Caco-2 (cell line): ENCODE results near the gene BANK1. TPM values are rescaled to one million over a fixed set of nuclear protein-coding genes. Genes with fewer than 3 reads are reported as not detected.

Source experiments
- BruUV-seq: library from RNA; stranded (reverse); fragments of 400-500 nt; replicated peaks from 2 replicates; lab custom pipeline; 2021; lab: Mats Ljungman, UMichigan
- CTCF ChIA-PET: fragments of 300-600 bp; sonication (Branson Sonifier 250); formaldehyde crosslinking; loops from one replicate; lab custom pipeline; 2022; ENCODE audit warnings: antibody characterized with exemption; lab: Charles Lee
- POLR2A ChIA-PET: fragments of 300-600 bp; sonication (Branson Sonifier 250); formaldehyde crosslinking; loops from one replicate; lab custom pipeline; 2022; ENCODE audit warnings: antibody characterized with exemption; lab: Charles Lee
- DNase-seq, 2 experiments: peaks; one replicate each; pipeline versions ENCODE4 v3.0.0 to v3.0.0-alpha.2; 2020 to 2022
- H3K27me3 ChIP-seq: replicated peaks from 2 replicates; pipeline ENCODE4 v1.6.0; 2011; ENCODE audit warnings: low read length; ENCODE audit not compliant: control insufficient read depth, insufficient read depth
- H3K36me3 ChIP-seq: 2 replicates; pipeline ENCODE4 v1.5.1; 2011; ENCODE audit warnings: low read length; ENCODE audit not compliant: control insufficient read depth, insufficient read depth
- H3K4me1 ChIP-seq: fragments of 250-450 bp; sonication (Bioruptor Pico); 2 replicates; pipeline ENCODE4 v1.5.1; 2020; ENCODE audit warnings: mild to moderate bottlenecking
- H3K4me3 ChIP-seq: 2 replicates; pipeline ENCODE4 v1.5.1; 2011; ENCODE audit warnings: low read depth, mild to moderate bottlenecking, control low read depth, low read length
- H3K9me3 ChIP-seq: fragments of 250-450 bp; sonication (Bioruptor Pico); 2 replicates; pipeline ENCODE4 v1.5.1; 2020; ENCODE audit warnings: mild to moderate bottlenecking, moderate library complexity
- H3K27ac Mint-ChIP-seq: one replicate; pipeline ENCODE4 v1.8.0; 2022; ENCODE audit warnings: mixed read lengths; ENCODE audit not compliant: unreplicated experiment
- H3K27me3 Mint-ChIP-seq: one replicate; pipeline ENCODE4 v1.8.0; 2022; ENCODE audit warnings: mixed read lengths; ENCODE audit not compliant: insufficient read depth, unreplicated experiment
- H3K36me3 Mint-ChIP-seq: one replicate; pipeline ENCODE4 v1.8.0; 2022; ENCODE audit warnings: mild to moderate bottlenecking, mixed read lengths; ENCODE audit not compliant: insufficient read depth, unreplicated experiment
- H3K4me1 Mint-ChIP-seq: one replicate; pipeline ENCODE4 v1.8.0; 2022; ENCODE audit warnings: low read depth, mixed read lengths; ENCODE audit not compliant: unreplicated experiment
- H3K4me3 Mint-ChIP-seq: one replicate; pipeline ENCODE4 v1.8.0; 2022; ENCODE audit warnings: mild to moderate bottlenecking, moderate library complexity, mixed read lengths; ENCODE audit not compliant: unreplicated experiment
- H3K9me3 Mint-ChIP-seq: one replicate; pipeline ENCODE4 v1.8.0; 2022; ENCODE audit warnings: mixed read lengths; ENCODE audit not compliant: unreplicated experiment
- intact Hi-C: fragments of 100-400 bp; cut with micrococcal nuclease; formaldehyde crosslinking; loops from one replicate; pipeline ENCODE4 v1.10.0; 2022; ENCODE audit not compliant: unreplicated experiment
- total RNA-seq: library from RNA; stranded (reverse); gene quantifications from 2 replicates; pipeline ENCODE4 v1.2.3, GENCODE V29; 2022
- TF ChIP-seq, protein P1 (sequence below), 2 experiments: fragments of 200-600 bp in 1 of 2; IDR thresholded peaks; 1 replicate in 1 of 2; 2 replicates in 1 of 2; pipeline versions ENCODE4 v1.5.1 to v1.8.0; 2011 to 2022; ENCODE audit warnings: antibody characterized with exemption in 1 of 2, control low read depth in 1 of 2, inconsistent platforms in 1 of 2, low read depth in 1 of 2, low read length in 1 of 2, mild to moderate bottlenecking in 1 of 2, moderate library complexity in 1 of 2; ENCODE audit not compliant: insufficient read depth in 1 of 2, severe bottlenecking in 1 of 2, unreplicated experiment in 1 of 2

The BANK1 gene
- total RNA-seq, 1 experiment from 2014 or later, result 5.7 TPM

DNA sequence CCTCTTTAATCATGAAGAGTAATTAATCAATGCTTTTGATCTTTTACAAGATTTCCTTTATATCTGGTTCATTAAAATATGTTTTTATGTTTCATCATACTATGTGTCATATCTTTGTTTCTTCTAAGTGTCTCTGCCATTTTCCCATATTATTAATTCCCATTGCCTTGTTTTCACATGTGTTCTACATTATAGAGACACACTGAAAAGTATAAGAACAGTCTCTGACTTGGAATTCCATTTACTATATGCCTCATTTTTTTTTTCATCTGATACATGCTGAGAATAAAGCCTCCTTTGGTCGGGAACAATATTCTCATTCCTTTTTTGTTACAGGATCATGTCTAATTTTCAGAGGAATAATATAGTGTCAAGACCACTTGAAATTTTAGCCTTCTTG, 4.3 kb downstream of the BANK1 start:
- H3K36me3 Mint-ChIP-seq, result no peaks in the 10 kb centered on the region
- no peaks in the 10 kb centered on the region for H3K27me3 Mint-ChIP-seq
- no peaks in the 10 kb centered on the region for H3K36me3 ChIP-seq
- no peak overlapping the region for H3K4me3 Mint-ChIP-seq
- no peaks in the 10 kb centered on the region for H3K27me3 ChIP-seq
- TF ChIP-seq, protein P1, sequence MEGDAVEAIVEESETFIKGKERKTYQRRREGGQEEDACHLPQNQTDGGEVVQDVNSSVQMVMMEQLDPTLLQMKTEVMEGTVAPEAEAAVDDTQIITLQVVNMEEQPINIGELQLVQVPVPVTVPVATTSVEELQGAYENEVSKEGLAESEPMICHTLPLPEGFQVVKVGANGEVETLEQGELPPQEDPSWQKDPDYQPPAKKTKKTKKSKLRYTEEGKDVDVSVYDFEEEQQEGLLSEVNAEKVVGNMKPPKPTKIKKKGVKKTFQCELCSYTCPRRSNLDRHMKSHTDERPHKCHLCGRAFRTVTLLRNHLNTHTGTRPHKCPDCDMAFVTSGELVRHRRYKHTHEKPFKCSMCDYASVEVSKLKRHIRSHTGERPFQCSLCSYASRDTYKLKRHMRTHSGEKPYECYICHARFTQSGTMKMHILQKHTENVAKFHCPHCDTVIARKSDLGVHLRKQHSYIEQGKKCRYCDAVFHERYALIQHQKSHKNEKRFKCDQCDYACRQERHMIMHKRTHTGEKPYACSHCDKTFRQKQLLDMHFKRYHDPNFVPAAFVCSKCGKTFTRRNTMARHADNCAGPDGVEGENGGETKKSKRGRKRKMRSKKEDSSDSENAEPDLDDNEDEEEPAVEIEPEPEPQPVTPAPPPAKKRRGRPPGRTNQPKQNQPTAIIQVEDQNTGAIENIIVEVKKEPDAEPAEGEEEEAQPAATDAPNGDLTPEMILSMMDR (IDR thresholded peaks at IDR 0.05; ENCODE audit: insufficient read depth in 1 of 2, low read depth in 1 of 2, low read length in 1 of 2, severe bottlenecking in 1 of 2, unreplicated experiment in 1 of 2), result no peak
- BruUV-seq, result no TSS peak
- peaks cover 15% of the 10 kb centered on the region for H3K9me3 Mint-ChIP-seq
- no peak overlapping the region for H3K4me3 ChIP-seq
- no peaks in the 10 kb centered on the region; the same call in 1 of the 2 replicates for H3K9me3 ChIP-seq
- intact Hi-C loops, result no loop called here
- DNase-seq, result no peak
- no peaks in the 10 kb centered on the region; the same call in 1 of the 2 replicates for H3K4me1 ChIP-seq
- ChIA-PET POLR2A (no interaction called here), CTCF (no interaction called here)
- peaks cover 12% of the 10 kb centered on the region for H3K4me1 Mint-ChIP-seq
- H3K27ac Mint-ChIP-seq, result no peak overlapping the region

DNA sequence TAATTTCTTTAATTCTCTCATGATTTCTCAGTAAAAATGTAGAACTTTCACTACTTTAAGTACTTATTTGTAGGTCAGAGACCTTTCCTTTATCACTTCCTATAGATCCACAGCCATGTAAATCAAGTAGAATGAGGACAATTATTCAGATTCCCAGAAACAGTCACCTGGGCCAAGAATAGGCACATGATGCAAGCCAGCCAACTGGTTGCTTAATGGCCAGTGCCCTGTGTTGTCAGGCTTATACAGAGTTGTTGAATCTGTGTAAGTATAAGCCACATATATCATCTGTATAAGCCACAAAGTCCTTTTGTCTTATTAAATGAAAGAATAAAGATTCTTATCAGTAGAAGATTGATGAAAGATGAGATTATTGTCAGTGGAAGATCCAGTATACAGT, 5.2 kb downstream of the BANK1 start:
- DNase-seq, result no peak
- Mint-ChIP-seq H3K4me1 (peaks cover 12% of the 10 kb centered on the region), H3K9me3 (peaks cover 24% of the 10 kb centered on the region), H3K27me3 (no peaks in the 10 kb centered on the region), H3K36me3 (no peaks in the 10 kb centered on the region), H3K4me3 (no peak overlapping the region), H3K27ac (peak overlapping the region; percentile 32)
- no peaks in the 10 kb centered on the region for H3K36me3 ChIP-seq
- H3K27me3 ChIP-seq, result no peaks in the 10 kb centered on the region
- intact Hi-C loops, result no loop called here
- CTCF ChIA-PET, result no interaction called here
- BruUV-seq, result no TSS peak
- no peak overlapping the region for H3K4me3 ChIP-seq
- no peaks in the 10 kb centered on the region; the same call in 1 of the 2 replicates for H3K9me3 ChIP-seq
- POLR2A ChIA-PET, result no interaction called here
- H3K4me1 ChIP-seq, result no peaks in the 10 kb centered on the region; the same call in 1 of the 2 replicates
- TF ChIP-seq, protein P1 (IDR thresholded peaks at IDR 0.05; ENCODE audit: insufficient read depth in 1 of 2, low read depth in 1 of 2, low read length in 1 of 2, severe bottlenecking in 1 of 2, unreplicated experiment in 1 of 2), result no peak

GRCh38 chr4:101801958-101802357, 11.4 kb downstream of the BANK1 start:
- POLR2A ChIA-PET, result no interaction called here
- no TSS peak for BruUV-seq
- H3K27me3 ChIP-seq, result no peaks in the 10 kb centered on the region

More at GRCh38 chr4:101801958-101802357, 11.4 kb downstream of the BANK1 start:
- Mint-ChIP-seq H3K27me3 (no peaks in the 10 kb centered on the region), H3K36me3 (no peaks in the 10 kb centered on the region), H3K4me3 (no peak overlapping the region), H3K4me1 (peaks cover 12% of the 10 kb centered on the region), H3K9me3 (peaks cover 24% of the 10 kb centered on the region), H3K27ac (no peak overlapping the region)
- H3K4me3 ChIP-seq, result no peak overlapping the region
- TF ChIP-seq, protein P1 (IDR thresholded peaks at IDR 0.05; ENCODE audit: insufficient read depth in 1 of 2, low read depth in 1 of 2, low read length in 1 of 2, severe bottlenecking in 1 of 2, unreplicated experiment in 1 of 2), result no peak
- no peaks in the 10 kb centered on the region; the same call in 1 of the 2 replicates for H3K9me3 ChIP-seq
- DNase-seq, result no peak
- no peaks in the 10 kb centered on the region; the same call in 1 of the 2 replicates for H3K4me1 ChIP-seq
- intact Hi-C loops, result no loop called here
- CTCF ChIA-PET, result no interaction called here
- no peaks in the 10 kb centered on the region for H3K36me3 ChIP-seq
